Keratinocyte (primary cell): ENCODE measurements around the gene GTF3C5. TPM values are rescaled to one million over a fixed set of nuclear protein-coding genes. Genes with fewer than 3 reads are reported as not detected.

Experiments used
- DNase-seq: peaks from one replicate; pipeline ENCODE4 v3.0.0-alpha.2; 2011; ENCODE audit warnings: low read depth, missing footprints, low spot score
- FAIRE-seq: peaks from 2 replicates; lab custom pipeline; 2011; peaks lifted over from hg19 to GRCh38; lab: Jason Lieb, UNC
- H2AFZ ChIP-seq: 2 replicates; pipeline ENCODE4 v1.6.0; 2012; ENCODE audit warnings: low read length, control low read depth, inconsistent platforms; ENCODE audit not compliant: control insufficient read depth
- H3K27ac ChIP-seq: 2 replicates; pipeline ENCODE4 v1.5.1; 2011; ENCODE audit warnings: low read length; ENCODE audit not compliant: control insufficient read depth, insufficient read depth
- H3K27me3 ChIP-seq: 3 replicates; pipeline ENCODE4 v1.6.0; 2011; ENCODE audit warnings: low read length; ENCODE audit not compliant: control insufficient read depth, insufficient read depth; ENCODE audit errors: extremely low read depth
- H3K36me3 ChIP-seq, 2 experiments: 2 replicates in 1 of 2; 3 replicates in 1 of 2; pipeline ENCODE4 v1.5.1; 2011; ENCODE audit warnings: low read length in 2 of 2, mild to moderate bottlenecking in 1 of 2; ENCODE audit not compliant: control insufficient read depth in 2 of 2, insufficient read depth in 2 of 2; ENCODE audit errors: extremely low read depth in 1 of 2
- H3K4me1 ChIP-seq: 3 replicates; pipeline ENCODE4 v1.5.1; 2011; ENCODE audit warnings: low read length; ENCODE audit not compliant: control insufficient read depth, insufficient read depth; ENCODE audit errors: extremely low read depth
- H3K4me2 ChIP-seq: 3 replicates; pipeline ENCODE4 v1.6.0; 2011; ENCODE audit warnings: low read depth, low read length; ENCODE audit not compliant: control insufficient read depth, insufficient read depth; ENCODE audit errors: extremely low read depth
- H3K4me3 ChIP-seq, 3 experiments: fragments of 200-600 bp in 1 of 3; sonication (generic) in 1 of 3; 2 replicates in 2 of 3; 3 replicates in 1 of 3; pipeline ENCODE4 v1.5.1; 2011 to 2016; ENCODE audit warnings: low read length in 3 of 3, mild to moderate bottlenecking in 3 of 3, control low read depth in 2 of 3, inconsistent platforms in 1 of 3, low read depth in 1 of 3, mixed read lengths in 1 of 3, mixed run types in 1 of 3, moderate library complexity in 1 of 3; ENCODE audit not compliant: control insufficient read depth in 2 of 3, insufficient read depth in 2 of 3; ENCODE audit errors: extremely low read depth in 1 of 3
- H3K79me2 ChIP-seq: 2 replicates; pipeline ENCODE4 v1.6.0; 2012; ENCODE audit warnings: low read length; ENCODE audit not compliant: control insufficient read depth, insufficient read depth
- H3K9ac ChIP-seq: 3 replicates; pipeline ENCODE4 v1.6.0; 2011; ENCODE audit warnings: low read length; ENCODE audit not compliant: control insufficient read depth, insufficient read depth; ENCODE audit errors: extremely low read depth
- H3K9me1 ChIP-seq: 3 replicates; pipeline ENCODE4 v1.6.0; 2011; ENCODE audit warnings: low read length; ENCODE audit not compliant: control insufficient read depth, insufficient read depth; ENCODE audit errors: extremely low read depth
- H3K9me3 ChIP-seq: 2 replicates; pipeline ENCODE4 v1.5.1; 2012; ENCODE audit warnings: low read depth, low read length; ENCODE audit not compliant: control insufficient read depth
- H4K20me1 ChIP-seq: 3 replicates; pipeline ENCODE4 v1.6.0; 2011; ENCODE audit warnings: low read length; ENCODE audit not compliant: control insufficient read depth, insufficient read depth; ENCODE audit errors: extremely low read depth
- CTCF ChIP-seq, 3 experiments: IDR thresholded peaks in 1 of 3; conservative IDR thresholded peaks in 1 of 3; optimal IDR thresholded peaks in 1 of 3; 2 replicates in 2 of 3; 3 replicates in 1 of 3; pipeline versions ENCODE3 to v1.5.1; 2011; ENCODE audit warnings: low read length in 3 of 3, mild to moderate bottlenecking in 3 of 3, moderate library complexity in 2 of 3, control low read depth in 1 of 3, inconsistent platforms in 1 of 3; ENCODE audit not compliant: insufficient read depth in 2 of 3; ENCODE audit errors: extremely low read depth in 1 of 3
- EZH2 ChIP-seq: IDR thresholded peaks from one replicate; pipeline ENCODE4 v1.6.1; 2012; ENCODE audit warnings: inconsistent platforms, mild to moderate bottlenecking, low read length, moderate library complexity
- dilution Hi-C: fragments of 300-500 bp; cut with MboI; formaldehyde crosslinking; loops from one replicate; pipeline ENCODE4 v1.7.0; 2020; ENCODE audit warnings: low sequenced_read_pairs; ENCODE audit not compliant: extremely low pct_ligation_motif_present
- polyA plus RNA-seq, 5 experiments: library from polyadenylated mRNA; depleted of rRNA in 3 of 5; stranded (reverse) in 3 of 5; stranded (forward) in 1 of 5; unstranded in 1 of 5; fragments of >200 nt; gene quantifications; 1 replicate in 1 of 5; 2 replicates in 3 of 5; 3 replicates in 1 of 5; pipeline versions ENCODE4 v1.2.1 to v1.2.3, GENCODE V29; 2011 to 2012; ENCODE audit warnings: missing spikeins in 2 of 5, low read depth in 1 of 5, low replicate concordance in 1 of 5

Gene GTF3C5
- polyA plus RNA-seq, 1 donor (not counting 4 experiments of a cell fraction or from before 2014, with no cell fraction given): 37.2 TPM

GRCh38 chr9:133031130-133031422, 279 bp downstream of the GTF3C5 start:
- TF ChIP-seq EZH2 (no peak), CTCF (optimal IDR thresholded peaks at IDR 0.05 in 1 of 3, IDR thresholded peaks at IDR 0.05 in 1 of 3, conservative IDR thresholded peaks at IDR 0.05 in 1 of 3; ENCODE audit: extremely low read depth in 1 of 3, insufficient read depth in 2 of 3, low read length in 3 of 3) (no peak)
- DNase-seq: no peak
- dilution Hi-C loops: no loop called here
- H3K9me1 ChIP-seq: no peaks in the 10 kb centered on the region
- peak overlapping the region; percentile 82 to 99 (median 94) for H3K4me3 ChIP-seq
- peak overlapping the region; percentile 60 for H3K4me2 ChIP-seq
- H3K27me3 ChIP-seq: no peaks in the 10 kb centered on the region
- H3K27ac ChIP-seq: peak overlapping the region; percentile 92
- H4K20me1 ChIP-seq: no peaks in the 10 kb centered on the region
- H3K36me3 ChIP-seq: peaks cover 0 to 3% of the 10 kb centered on the region in 2 experiments
- peak overlapping the region; percentile 96 for H2AFZ ChIP-seq
- FAIRE-seq: no peak
- H3K79me2 ChIP-seq: peaks cover 58% of the 10 kb centered on the region
- peaks cover 15% of the 10 kb centered on the region for H3K4me1 ChIP-seq
- no peaks in the 10 kb centered on the region for H3K9me3 ChIP-seq
- peak overlapping the region; percentile 95 for H3K9ac ChIP-seq

- TF ChIP-seq CTCF (optimal IDR thresholded peaks at IDR 0.05 in 1 of 3, IDR thresholded peaks at IDR 0.05 in 1 of 3, conservative IDR thresholded peaks at IDR 0.05 in 1 of 3; ENCODE audit: extremely low read depth in 1 of 3, insufficient read depth in 2 of 3, low read length in 3 of 3): no peak
- no peak for TF ChIP-seq EZH2
- dilution Hi-C loops: no loop called here
- peak overlapping the region; percentile 82 to 99 (median 94) for H3K4me3 ChIP-seq
- peaks cover 0 to 3% of the 10 kb centered on the region in 2 experiments for H3K36me3 ChIP-seq
- peak overlapping the region; percentile 60 for H3K4me2 ChIP-seq
- H3K9me3 ChIP-seq: no peaks in the 10 kb centered on the region
- FAIRE-seq (no peak), DNase-seq (no peak)
- peaks cover 61% of the 10 kb centered on the region for H3K79me2 ChIP-seq
- peak overlapping the region; percentile 92 for H3K27ac ChIP-seq
- H3K9ac ChIP-seq: peak overlapping the region; percentile 95
- peaks cover 15% of the 10 kb centered on the region for H3K4me1 ChIP-seq
- no peaks in the 10 kb centered on the region for H3K9me1 ChIP-seq
- H3K27me3 ChIP-seq: no peaks in the 10 kb centered on the region
- H4K20me1 ChIP-seq: no peaks in the 10 kb centered on the region
- no peak overlapping the region for H2AFZ ChIP-seq
Observed at GRCh38 chr9:133031496-133031911, 707 bp downstream of the GTF3C5 start.
